ENCODE results near the gene RET. TPM values are rescaled to one million over a fixed set of nuclear protein-coding genes. Genes with fewer than 3 reads are reported as not detected.

The RET gene
- total RNA-seq, 3 donors from 2014 or later: 0.66 to 1.8 (median 0.96) TPM

GRCh38 chr10:43035800-43036199 is 41.1 kb upstream of the RET start:
- TF ChIP-seq POLR2AphosphoS5 (IDR thresholded peaks at IDR 0.05) (no peak), POLR2A (IDR thresholded peaks at IDR 0.05) (no peak)
- TF ChIP-seq, protein P1, sequence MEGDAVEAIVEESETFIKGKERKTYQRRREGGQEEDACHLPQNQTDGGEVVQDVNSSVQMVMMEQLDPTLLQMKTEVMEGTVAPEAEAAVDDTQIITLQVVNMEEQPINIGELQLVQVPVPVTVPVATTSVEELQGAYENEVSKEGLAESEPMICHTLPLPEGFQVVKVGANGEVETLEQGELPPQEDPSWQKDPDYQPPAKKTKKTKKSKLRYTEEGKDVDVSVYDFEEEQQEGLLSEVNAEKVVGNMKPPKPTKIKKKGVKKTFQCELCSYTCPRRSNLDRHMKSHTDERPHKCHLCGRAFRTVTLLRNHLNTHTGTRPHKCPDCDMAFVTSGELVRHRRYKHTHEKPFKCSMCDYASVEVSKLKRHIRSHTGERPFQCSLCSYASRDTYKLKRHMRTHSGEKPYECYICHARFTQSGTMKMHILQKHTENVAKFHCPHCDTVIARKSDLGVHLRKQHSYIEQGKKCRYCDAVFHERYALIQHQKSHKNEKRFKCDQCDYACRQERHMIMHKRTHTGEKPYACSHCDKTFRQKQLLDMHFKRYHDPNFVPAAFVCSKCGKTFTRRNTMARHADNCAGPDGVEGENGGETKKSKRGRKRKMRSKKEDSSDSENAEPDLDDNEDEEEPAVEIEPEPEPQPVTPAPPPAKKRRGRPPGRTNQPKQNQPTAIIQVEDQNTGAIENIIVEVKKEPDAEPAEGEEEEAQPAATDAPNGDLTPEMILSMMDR (IDR thresholded peaks at IDR 0.05): no peak
- no peaks in the 10 kb centered on the region for H3K4me1 ChIP-seq
- intact Hi-C loops (cut with DNase I; ENCODE audit: low total_unique reads): no loop called here
- DNase-seq (ENCODE audit: low spot score in 2 of 2): no peak
- H3K27ac ChIP-seq: no peak overlapping the region
- H3K4me3 ChIP-seq: no peak overlapping the region
- no peaks in the 10 kb centered on the region for H3K27me3 ChIP-seq
- H3K36me3 ChIP-seq: no peaks in the 10 kb centered on the region
- H3K9me3 ChIP-seq: peaks cover 14 to 16% of the 10 kb centered on the region in 2 donors

- DNase-seq (ENCODE audit: low spot score in 2 of 2): no peak
- TF ChIP-seq POLR2AphosphoS5 (IDR thresholded peaks at IDR 0.05) (no peak), POLR2A (IDR thresholded peaks at IDR 0.05) (no peak)
- TF ChIP-seq, protein P1 (IDR thresholded peaks at IDR 0.05): no peak
- H3K4me1 ChIP-seq: no peaks in the 10 kb centered on the region
- H3K27ac ChIP-seq: no peak overlapping the region
- intact Hi-C loops (cut with DNase I; ENCODE audit: low total_unique reads): no loop called here
- no peaks in the 10 kb centered on the region for H3K27me3 ChIP-seq
- H3K36me3 ChIP-seq: no peaks in the 10 kb centered on the region
- H3K9me3 ChIP-seq: peaks cover 9 to 13% of the 10 kb centered on the region in 2 donors
- no peak overlapping the region for H3K4me3 ChIP-seq
These were observed 40.1 kb upstream of the RET start for GRCh38 chr10:43036481-43037428.

DNA sequence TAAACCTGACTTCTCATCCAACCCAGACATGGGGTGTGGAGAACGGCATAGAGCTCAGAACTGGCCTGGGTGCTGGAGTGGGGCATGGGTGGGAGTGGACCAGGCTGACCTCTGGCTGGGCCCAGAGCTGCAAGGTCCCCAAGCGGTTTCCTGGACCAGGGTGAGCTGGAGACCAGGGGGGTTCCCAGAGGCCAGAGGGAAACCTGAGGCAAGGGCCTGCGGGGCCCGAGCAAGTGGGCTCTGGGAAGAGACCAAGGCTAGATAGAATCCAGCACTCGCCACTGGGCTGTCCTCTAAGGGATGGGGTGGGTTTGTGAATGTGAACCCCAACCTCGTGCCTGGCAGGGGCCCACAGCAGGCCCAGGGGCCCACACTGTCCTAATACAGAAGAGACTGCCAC is 39.4 kb upstream of the RET start:
- intact Hi-C loops (cut with DNase I; ENCODE audit: low total_unique reads): no loop called here
- H3K27me3 ChIP-seq: no peaks in the 10 kb centered on the region
- H3K36me3 ChIP-seq: no peaks in the 10 kb centered on the region
- H3K4me1 ChIP-seq: no peaks in the 10 kb centered on the region
- no peak for DNase-seq (ENCODE audit: low spot score in 2 of 2)
- no peak for TF ChIP-seq POLR2AphosphoS5 (IDR thresholded peaks at IDR 0.05)
- TF ChIP-seq POLR2A (IDR thresholded peaks at IDR 0.05): no peak
- TF ChIP-seq, protein P1 (IDR thresholded peaks at IDR 0.05): no peak
- peaks cover 6% of the 10 kb centered on the region in 2 donors for H3K9me3 ChIP-seq
- no peak overlapping the region for H3K27ac ChIP-seq
- no peak overlapping the region for H3K4me3 ChIP-seq

- H3K9me3 ChIP-seq: no peaks in the 10 kb centered on the region
- H3K4me1 ChIP-seq: no peaks in the 10 kb centered on the region
- no peak overlapping the region for H3K27ac ChIP-seq
- TF ChIP-seq POLR2AphosphoS5 (IDR thresholded peaks at IDR 0.05): no peak
- TF ChIP-seq POLR2A (IDR thresholded peaks at IDR 0.05): no peak
- TF ChIP-seq, protein P1 (IDR thresholded peaks at IDR 0.05): no peak
- intact Hi-C loops (cut with DNase I; ENCODE audit: low total_unique reads): no loop called here
- H3K4me3 ChIP-seq: no peak overlapping the region
- H3K27me3 ChIP-seq: no peaks in the 10 kb centered on the region
- no peaks in the 10 kb centered on the region for H3K36me3 ChIP-seq
- no peak for DNase-seq (ENCODE audit: low spot score in 2 of 2)
These were observed 38.7 kb upstream of the RET start for GRCh38 chr10:43037942-43038782.
